ENCODE data around the gene SERBP1.

Gene SERBP1

DNA sequence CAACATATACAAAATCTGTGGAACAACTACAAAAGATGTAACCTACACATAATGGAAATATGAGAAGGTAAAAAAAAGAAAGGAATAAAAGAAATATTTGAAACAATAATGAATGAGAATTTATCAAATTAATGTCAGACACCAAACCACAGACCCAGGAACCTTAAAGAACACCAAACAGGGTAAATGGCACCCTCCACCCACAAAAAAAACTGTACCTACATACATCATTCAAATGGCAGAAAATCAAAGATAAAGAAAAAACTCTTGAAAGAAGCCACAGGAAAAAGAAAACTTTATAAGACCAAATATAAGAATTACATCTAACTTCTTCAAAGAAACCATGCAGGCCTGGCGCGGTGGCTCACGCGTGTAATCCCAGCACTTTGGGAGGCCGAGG lies 68.6 kb downstream of the SERBP1 start:
- DNase-seq (ENCODE audit: low read depth), result no peak

DNA sequence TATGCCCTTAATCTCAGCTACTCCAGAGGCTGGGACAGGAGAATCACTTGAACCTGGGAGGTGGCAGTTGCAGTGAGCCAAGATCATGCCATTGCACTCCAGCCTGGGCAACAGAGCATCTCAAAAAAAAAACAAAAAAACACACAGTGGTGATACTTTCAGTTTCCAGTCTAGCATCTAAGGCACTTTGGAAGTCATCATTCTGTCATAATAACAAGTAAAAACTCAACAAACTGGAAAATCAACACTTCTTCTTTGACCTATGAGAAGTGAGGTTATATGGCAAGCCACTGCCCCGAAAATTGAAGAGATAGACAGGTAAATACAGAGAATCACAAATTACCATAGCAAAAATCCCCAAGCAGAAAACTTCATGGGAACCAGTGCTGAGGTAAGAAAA lies 70.6 kb downstream of the SERBP1 start:
- no peak for DNase-seq (ENCODE audit: low read depth)
